Panc1 (cell line): ENCODE data around the gene LY6G6D. TPM values are rescaled to one million over a fixed set of nuclear protein-coding genes. Genes with fewer than 3 reads are reported as not detected.

Experiments
- ATAC-seq: fragments of 200-7000 bp; cut with Tn5 transposase; 2 replicates; pipeline ENCODE4 v1.9.1; 2020; ENCODE audit warnings: mild to moderate bottlenecking, moderate library complexity
- BruUV-seq: library from RNA; stranded (reverse); fragments of 400-500 nt; replicated peaks from 2 replicates; lab custom pipeline; 2021; lab: Mats Ljungman, UMichigan
- CTCF ChIA-PET: fragments of 300-600 bp; sonication (Branson Sonifier 250); formaldehyde crosslinking; loops from one replicate; lab custom pipeline; 2022; ENCODE audit warnings: antibody characterized with exemption; lab: Charles Lee
- POLR2A ChIA-PET: fragments of 300-600 bp; sonication (Branson Sonifier 250); formaldehyde crosslinking; loops from one replicate; lab custom pipeline; 2022; ENCODE audit warnings: antibody characterized with exemption; lab: Charles Lee
- DNase-seq: peaks from one replicate; pipeline ENCODE4 v3.0.0-alpha.2; 2010; ENCODE audit warnings: low read depth, low spot score
- H3K27ac ChIP-seq: 2 replicates; pipeline ENCODE4 v1.5.1; 2011; ENCODE audit warnings: mild to moderate bottlenecking, low read length, inconsistent platforms
- H3K27me3 ChIP-seq: fragments of 200-500 bp; sonication (Bioruptor generic); 2 replicates; pipeline ENCODE4 v1.6.0; 2014; ENCODE audit warnings: low read length, inconsistent platforms; ENCODE audit not compliant: control insufficient read depth, insufficient read depth
- H3K36me3 ChIP-seq: fragments of 200-500 bp; sonication (Bioruptor generic); 2 replicates; pipeline ENCODE4 v1.5.1; 2014; ENCODE audit warnings: inconsistent platforms, mild to moderate bottlenecking, low read length, moderate library complexity; ENCODE audit not compliant: control insufficient read depth, insufficient read depth
- H3K4me1 ChIP-seq: 2 replicates; pipeline ENCODE4 v1.5.1; 2011; ENCODE audit warnings: inconsistent platforms, mild to moderate bottlenecking, low read length, moderate library complexity; ENCODE audit not compliant: control insufficient read depth, insufficient read depth
- H3K4me3 ChIP-seq, 2 experiments: 2 replicates each; pipeline ENCODE4 v1.5.1; 2011 to 2012; ENCODE audit warnings: low read depth in 2 of 2, low read length in 2 of 2, mild to moderate bottlenecking in 2 of 2, inconsistent platforms in 1 of 2, moderate library complexity in 1 of 2
- H3K9me3 ChIP-seq: fragments of 200-500 bp; sonication (Bioruptor generic); 2 replicates; pipeline ENCODE4 v1.5.1; 2014; ENCODE audit warnings: low read depth, mild to moderate bottlenecking, inconsistent platforms, low read length, moderate library complexity; ENCODE audit not compliant: control insufficient read depth, insufficient read depth
- POLR2AphosphoS5 ChIP-seq: IDR thresholded peaks from 2 replicates; pipeline ENCODE4 v1.6.1; 2012; ENCODE audit warnings: mild to moderate bottlenecking, low read depth, low read length, moderate library complexity
- SIN3A ChIP-seq: IDR thresholded peaks from 2 replicates; pipeline ENCODE4 v1.6.1; 2012; ENCODE audit warnings: low read depth, mild to moderate bottlenecking, low read length, moderate library complexity, borderline replicate concordance; ENCODE audit not compliant: insufficient read depth
- TCF7L2 ChIP-seq: IDR thresholded peaks from 2 replicates; pipeline ENCODE4 v1.6.1; 2011; ENCODE audit warnings: mild to moderate bottlenecking, low read depth, low read length, inconsistent platforms
- in situ Hi-C: cut with HindIII; loops from 2 replicates; pipeline ENCODE4 v1.10.0; 2016; ENCODE audit warnings: low sequenced_read_pairs, low pct_unique_long_range_greater_than_20kb
- intact Hi-C: fragments of 100-400 bp; cut with micrococcal nuclease; formaldehyde crosslinking; loops from one replicate; pipeline ENCODE4 v1.10.0; 2022; ENCODE audit not compliant: unreplicated experiment
- total RNA-seq: library from RNA; stranded (reverse); gene quantifications from one replicate; pipeline ENCODE4 v1.2.1, GENCODE V29; 2021; ENCODE audit not compliant: unreplicated experiment
- TF ChIP-seq, protein P1 (sequence below): fragments of 450-650 bp; IDR thresholded peaks from 2 replicates; pipeline ENCODE4 v1.5.1; 2017; ENCODE audit warnings: mild to moderate bottlenecking
- TF ChIP-seq, protein P2 (sequence below), 2 experiments: IDR thresholded peaks; 2 replicates each; pipeline ENCODE4 v1.6.1; 2011 to 2012; ENCODE audit warnings: low read depth in 2 of 2, control low read depth in 1 of 2, low read length in 1 of 2, mild to moderate bottlenecking in 1 of 2, moderate library complexity in 1 of 2; ENCODE audit not compliant: insufficient read depth in 1 of 2

The LY6G6D gene
- total RNA-seq, 1 experiment from 2014 or later = not detected

DNA sequence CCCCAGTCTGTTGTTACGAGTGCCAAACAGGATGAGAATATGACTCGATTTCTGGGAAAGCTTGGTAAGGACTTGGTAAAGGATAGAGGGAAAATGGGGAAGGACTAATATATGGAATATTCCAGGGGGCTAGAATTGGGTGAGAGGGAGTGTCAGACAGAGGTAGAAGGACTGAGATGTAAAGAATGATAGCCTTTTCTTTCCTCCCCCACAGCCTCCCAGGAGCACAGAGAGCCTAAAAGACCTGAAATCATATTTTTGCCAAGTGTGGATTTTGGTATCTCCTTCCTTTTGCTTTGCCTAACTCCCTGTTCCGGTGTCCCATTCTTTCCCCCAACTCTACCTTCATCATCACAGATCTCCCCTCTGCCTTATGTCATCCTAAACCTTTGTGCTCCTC, 27.7 kb downstream of the LY6G6D start:
- intact Hi-C loops (no loop called here), in situ Hi-C loops (no loop called here)
- no peak for ATAC-seq
- Histone ChIP-seq H3K27ac (no peak overlapping the region), H3K9me3 (no peaks in the 10 kb centered on the region), H3K36me3 (no peaks in the 10 kb centered on the region), H3K4me3 (no peak overlapping the region), H3K27me3 (no peaks in the 10 kb centered on the region), H3K4me1 (peaks cover 16% of the 10 kb centered on the region)
- CTCF ChIA-PET = no interaction called here
- DNase-seq = no peak
- POLR2A ChIA-PET = no interaction called here
- TF ChIP-seq, protein P1, sequence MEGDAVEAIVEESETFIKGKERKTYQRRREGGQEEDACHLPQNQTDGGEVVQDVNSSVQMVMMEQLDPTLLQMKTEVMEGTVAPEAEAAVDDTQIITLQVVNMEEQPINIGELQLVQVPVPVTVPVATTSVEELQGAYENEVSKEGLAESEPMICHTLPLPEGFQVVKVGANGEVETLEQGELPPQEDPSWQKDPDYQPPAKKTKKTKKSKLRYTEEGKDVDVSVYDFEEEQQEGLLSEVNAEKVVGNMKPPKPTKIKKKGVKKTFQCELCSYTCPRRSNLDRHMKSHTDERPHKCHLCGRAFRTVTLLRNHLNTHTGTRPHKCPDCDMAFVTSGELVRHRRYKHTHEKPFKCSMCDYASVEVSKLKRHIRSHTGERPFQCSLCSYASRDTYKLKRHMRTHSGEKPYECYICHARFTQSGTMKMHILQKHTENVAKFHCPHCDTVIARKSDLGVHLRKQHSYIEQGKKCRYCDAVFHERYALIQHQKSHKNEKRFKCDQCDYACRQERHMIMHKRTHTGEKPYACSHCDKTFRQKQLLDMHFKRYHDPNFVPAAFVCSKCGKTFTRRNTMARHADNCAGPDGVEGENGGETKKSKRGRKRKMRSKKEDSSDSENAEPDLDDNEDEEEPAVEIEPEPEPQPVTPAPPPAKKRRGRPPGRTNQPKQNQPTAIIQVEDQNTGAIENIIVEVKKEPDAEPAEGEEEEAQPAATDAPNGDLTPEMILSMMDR = no peak
- no peak for TF ChIP-seq POLR2AphosphoS5
- TF ChIP-seq, protein P2, sequence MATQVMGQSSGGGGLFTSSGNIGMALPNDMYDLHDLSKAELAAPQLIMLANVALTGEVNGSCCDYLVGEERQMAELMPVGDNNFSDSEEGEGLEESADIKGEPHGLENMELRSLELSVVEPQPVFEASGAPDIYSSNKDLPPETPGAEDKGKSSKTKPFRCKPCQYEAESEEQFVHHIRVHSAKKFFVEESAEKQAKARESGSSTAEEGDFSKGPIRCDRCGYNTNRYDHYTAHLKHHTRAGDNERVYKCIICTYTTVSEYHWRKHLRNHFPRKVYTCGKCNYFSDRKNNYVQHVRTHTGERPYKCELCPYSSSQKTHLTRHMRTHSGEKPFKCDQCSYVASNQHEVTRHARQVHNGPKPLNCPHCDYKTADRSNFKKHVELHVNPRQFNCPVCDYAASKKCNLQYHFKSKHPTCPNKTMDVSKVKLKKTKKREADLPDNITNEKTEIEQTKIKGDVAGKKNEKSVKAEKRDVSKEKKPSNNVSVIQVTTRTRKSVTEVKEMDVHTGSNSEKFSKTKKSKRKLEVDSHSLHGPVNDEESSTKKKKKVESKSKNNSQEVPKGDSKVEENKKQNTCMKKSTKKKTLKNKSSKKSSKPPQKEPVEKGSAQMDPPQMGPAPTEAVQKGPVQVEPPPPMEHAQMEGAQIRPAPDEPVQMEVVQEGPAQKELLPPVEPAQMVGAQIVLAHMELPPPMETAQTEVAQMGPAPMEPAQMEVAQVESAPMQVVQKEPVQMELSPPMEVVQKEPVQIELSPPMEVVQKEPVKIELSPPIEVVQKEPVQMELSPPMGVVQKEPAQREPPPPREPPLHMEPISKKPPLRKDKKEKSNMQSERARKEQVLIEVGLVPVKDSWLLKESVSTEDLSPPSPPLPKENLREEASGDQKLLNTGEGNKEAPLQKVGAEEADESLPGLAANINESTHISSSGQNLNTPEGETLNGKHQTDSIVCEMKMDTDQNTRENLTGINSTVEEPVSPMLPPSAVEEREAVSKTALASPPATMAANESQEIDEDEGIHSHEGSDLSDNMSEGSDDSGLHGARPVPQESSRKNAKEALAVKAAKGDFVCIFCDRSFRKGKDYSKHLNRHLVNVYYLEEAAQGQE (IDR thresholded peaks at IDR 0.05; ENCODE audit: insufficient read depth in 1 of 2, low read depth in 2 of 2, low read length in 1 of 2) = no peak
- no peak for TF ChIP-seq TCF7L2
- no peak for TF ChIP-seq SIN3A
- no TSS peak for BruUV-seq

DNA sequence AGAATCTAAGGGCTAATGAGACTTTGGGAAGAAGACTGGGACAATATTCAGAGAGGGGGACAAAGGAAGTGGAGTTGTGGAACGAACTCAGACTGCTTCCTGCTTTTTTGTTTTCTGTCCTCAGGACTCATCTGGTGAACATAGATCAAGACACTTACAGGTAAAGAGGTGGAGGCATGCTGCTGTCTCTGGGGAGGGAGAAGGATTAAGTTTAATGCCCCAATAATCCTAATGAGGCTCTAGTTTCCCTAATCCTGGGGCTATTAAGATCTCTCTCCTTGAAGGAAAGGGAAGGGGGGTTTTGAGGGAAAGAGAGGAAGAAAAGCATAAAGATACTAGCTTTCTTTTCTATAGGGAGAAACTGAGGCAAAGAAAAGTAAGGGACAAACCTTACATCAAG, 29.3 kb downstream of the LY6G6D start:
- no peak overlapping the region for H3K4me3 ChIP-seq
- no peaks in the 10 kb centered on the region for H3K27me3 ChIP-seq
- TF ChIP-seq TCF7L2 = no peak
- TF ChIP-seq SIN3A = no peak
- TF ChIP-seq, protein P1 = no peak
- TF ChIP-seq, protein P2 (IDR thresholded peaks at IDR 0.05; ENCODE audit: insufficient read depth in 1 of 2, low read depth in 2 of 2, low read length in 1 of 2) = no peak
- no peak for TF ChIP-seq POLR2AphosphoS5
- POLR2A ChIA-PET = interaction anchor here (0.6 kb wide), 1 partner anchor 17 kb away, joined by 9 read pairs; no protein-coding TSS in a partner anchor
- in situ Hi-C loops (no loop called here), intact Hi-C loops (no loop called here)
- no peaks in the 10 kb centered on the region for H3K36me3 ChIP-seq
- H3K9me3 ChIP-seq = no peaks in the 10 kb centered on the region
- ATAC-seq (no peak), DNase-seq (no peak)
- CTCF ChIA-PET = interaction anchor here (0.6 kb wide), 1 partner anchor 15 kb away, joined by 6 read pairs; the partner anchor contains the start of gene DDAH2
- H3K27ac ChIP-seq = no peak overlapping the region
- BruUV-seq = no TSS peak
- peaks cover 3% of the 10 kb centered on the region; the same call in 1 of the 2 replicates for H3K4me1 ChIP-seq
